GM18909 (cell line): Measurements from ENCODE around the gene SCRN1.
"Not testable (repeated sequence)": the region's sequence is repeated elsewhere in the genome, so short reads cannot be mapped to it uniquely, and the experiment has no call there.

Experiments used
- ATAC-seq: cut with Tn5 transposase; IDR thresholded peaks from one replicate; pipeline ENCODE4 v1.9.1; 2021; ENCODE audit warnings: mild to moderate bottlenecking; ENCODE audit not compliant: unreplicated experiment, poor library complexity

The SCRN1 gene

DNA sequence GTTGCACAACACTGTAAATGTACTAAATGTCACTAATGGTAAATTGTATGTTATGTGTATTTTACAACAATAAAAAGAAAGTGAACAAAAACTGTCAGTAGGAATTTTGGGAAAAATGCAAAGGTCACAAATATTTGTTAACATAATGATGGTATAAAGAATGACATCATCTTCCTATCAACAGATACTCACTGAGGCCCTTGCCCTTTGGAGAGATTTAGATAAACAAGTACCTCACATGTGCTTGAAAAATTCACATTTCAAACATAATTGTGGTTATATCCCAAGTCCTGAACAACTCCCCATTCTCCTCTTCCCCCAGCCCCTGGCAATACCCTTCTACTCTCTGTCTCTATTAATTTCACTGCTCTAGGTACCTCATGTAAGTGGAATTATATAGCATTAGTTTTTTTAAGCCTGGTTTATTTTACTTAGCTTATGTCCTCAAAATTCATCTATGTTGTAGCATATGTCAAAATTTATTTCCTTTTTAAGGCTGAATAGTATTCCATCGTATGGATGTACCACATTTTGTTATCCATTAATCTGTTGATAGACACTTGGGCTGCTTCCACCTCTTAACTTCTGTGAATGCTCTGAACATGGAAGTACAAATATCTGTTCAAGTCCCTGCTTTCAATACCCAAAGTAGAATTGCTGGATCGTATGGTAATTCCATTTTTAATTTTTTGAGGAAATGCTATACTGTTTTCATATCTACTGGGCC is 92.8 kb downstream of the SCRN1 start:
- ATAC-seq: no peak

DNA sequence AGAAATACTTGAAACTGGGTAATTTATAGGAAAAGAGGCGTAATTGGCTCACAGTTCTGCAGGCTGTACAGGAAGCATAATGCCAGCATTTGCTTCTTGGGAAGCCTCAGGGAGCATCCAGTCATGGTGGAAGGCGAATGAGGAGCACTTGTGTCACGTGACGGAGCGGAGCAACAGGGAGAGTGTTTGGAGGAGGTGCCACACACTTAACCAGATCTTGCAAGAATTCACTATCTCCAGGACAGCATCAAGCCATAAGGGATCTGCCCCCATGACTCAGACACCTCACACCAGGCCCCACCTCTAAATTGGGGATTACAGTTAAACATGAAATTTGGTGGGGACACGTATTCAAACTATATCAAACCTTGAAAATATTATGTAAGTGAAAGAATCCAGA is 94.0 kb downstream of the SCRN1 start:
- no peak for ATAC-seq

DNA sequence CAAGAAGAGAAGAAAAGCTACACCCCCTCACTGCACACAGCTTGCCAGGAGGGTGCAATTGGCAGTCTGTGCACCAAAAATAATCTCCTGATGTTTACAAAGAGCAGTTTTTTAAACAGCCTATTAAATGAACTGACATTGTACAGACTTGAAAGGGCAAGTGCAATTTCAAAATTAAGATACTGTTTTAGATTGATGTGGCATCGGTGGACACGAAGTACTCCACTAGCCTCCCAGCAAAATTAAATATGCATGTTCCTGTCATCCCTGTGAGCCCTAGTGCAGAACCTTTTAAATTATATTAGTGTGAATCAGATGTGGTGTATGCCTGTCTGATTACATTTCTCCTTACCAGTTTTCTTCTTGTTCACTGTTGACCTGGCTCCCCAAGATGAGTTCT is 95.3 kb downstream of the SCRN1 start:
- no peak for ATAC-seq

DNA sequence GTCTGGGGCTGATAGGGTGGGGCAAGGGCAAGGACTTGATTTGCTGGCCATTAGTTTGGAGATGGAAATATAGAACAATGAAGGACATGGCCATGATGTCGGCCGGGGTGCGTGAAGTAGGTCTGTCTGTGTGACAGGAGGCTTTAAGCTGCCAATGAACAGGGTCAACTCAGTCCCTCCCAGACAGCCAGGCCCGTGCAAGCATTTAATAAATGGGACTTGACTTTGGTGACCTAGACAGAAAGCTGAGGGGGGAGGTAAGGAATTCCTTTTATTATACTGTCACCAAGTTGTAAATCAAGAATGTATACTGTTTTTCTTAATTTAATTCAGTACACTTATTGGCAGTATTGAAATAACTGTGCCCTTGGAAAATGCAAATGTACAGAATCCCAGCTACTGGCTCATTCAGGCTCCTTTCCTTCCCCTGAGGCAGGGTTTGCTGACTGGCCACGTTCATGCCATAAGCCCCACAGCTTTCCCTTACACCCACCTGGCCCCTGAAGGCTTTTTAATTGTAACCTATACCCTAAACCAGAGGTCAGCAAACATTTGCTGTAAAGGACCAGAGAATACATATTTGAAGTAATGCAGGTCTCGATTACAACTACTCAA is 96.1 kb downstream of the SCRN1 start:
- no peak for ATAC-seq

DNA sequence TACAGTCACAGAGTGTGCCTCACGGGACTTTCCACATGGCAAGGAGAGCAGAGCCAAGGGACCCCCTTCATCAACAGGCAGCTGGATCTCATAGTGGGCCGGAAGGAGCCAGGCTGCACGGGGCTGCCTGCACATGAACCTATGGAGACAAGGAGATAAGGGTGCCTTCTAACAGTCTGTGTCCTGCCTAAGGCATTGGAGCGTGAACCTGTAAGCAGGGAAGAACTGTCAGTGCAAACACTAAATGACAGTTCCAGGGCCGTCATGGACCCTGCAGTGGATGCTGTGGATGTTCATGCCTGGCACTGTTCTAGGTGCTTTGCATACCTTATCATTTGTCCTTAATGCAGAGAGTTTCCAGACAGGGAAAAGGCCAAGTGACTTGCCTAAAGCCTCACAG is 97.4 kb downstream of the SCRN1 start:
- no peak for ATAC-seq

DNA sequence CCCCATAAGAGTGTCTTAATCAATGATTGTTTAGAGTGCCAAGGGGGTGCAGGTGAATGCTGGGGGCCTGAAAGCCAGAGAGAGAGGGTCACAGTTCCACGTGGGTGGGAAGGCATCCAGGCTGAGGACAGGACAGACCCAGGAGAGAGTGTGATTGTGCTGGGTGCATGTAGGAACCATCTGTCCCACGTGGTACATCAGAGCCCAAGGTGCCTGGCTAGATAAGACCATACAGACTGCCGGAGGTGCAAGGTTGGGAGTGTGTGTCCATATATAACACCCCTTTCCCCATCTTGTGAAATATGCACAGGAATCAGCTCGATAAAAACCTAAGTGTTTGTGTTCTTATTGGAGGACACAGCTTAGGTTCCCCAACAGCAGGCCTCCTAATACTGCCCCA is 97.8 kb downstream of the SCRN1 start:
- ATAC-seq: no peak

DNA sequence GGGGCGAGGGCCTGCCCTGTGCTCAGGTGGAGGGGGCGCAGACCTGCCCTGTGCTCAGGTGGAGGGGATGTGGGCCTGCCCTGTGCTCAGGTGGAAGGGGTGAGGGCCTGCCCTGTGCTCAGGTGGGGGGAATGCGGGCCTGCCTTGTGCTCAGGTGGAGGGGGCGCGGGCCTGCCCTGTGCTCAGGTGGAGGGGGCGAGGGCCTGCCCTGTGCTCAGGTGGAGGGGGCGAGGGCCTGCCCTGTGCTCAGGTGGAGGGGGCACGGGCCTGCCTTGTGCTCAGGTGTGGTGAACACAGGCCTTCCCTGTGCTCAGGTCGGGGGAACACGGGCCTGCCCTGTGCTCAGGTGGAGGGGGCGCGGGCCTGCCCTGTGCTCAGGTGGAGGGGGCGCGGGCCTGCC is 98.8 kb downstream of the SCRN1 start:
- not testable (repeated sequence) for ATAC-seq

DNA sequence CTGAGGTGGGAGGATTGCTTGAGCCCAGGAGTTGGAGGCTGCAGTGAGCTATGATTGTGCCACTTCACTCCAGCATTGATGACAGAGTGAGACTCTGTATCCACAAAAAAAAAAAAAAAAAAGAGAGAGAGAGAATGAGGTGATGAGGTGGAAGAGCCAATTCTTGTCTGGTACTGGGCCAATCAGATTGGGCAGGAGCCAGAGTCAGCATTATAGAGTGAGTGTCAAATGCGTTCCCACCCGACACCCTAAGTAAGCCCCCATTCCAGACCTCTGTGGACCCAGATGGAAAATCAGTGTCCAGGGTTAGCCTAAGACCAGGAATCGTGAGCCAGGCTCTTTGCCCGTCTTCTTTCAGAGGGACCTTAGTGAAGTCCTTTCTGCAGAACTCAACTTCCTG is 99.3 kb downstream of the SCRN1 start:
- no peak for ATAC-seq

DNA sequence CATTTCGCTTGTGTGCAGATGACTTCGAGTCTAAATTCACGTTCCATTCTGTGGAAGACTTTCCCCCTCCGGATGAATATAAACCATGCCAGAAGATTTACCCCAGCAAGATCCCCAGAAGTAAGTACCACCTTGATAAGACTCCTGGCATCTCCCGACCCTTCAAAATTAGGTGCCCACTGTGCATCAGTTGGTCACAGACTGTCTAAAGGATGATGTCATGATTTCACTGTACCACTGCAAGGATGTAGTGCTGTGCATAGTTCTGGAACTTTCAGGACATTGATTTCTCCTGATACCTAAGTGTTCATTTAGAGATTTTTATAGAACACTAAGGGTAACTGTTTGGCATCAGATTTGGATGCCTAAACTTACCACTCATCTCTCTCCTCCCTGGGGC is 100.3 kb downstream of the SCRN1 start:
- ATAC-seq: no peak

DNA sequence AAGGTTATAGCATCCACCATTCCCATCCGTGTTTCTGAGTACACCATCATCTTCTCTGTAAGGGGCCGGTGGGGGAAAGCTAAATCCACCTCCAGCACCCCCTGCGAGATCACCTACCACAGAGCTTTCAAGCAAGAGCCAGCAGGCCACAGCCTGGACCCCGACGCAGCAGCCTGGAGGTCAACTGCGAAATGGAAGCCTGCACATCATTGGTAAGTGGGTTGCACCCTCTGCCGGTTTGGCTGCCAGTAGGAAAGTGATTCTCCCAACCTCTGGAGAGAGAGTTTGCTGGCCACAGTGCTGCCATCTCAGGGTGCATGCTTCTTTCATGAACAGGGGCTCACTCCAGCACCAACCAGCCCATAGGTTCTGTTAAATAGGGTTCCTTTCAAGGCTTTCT is 101.6 kb downstream of the SCRN1 start:
- ATAC-seq: no peak

DNA sequence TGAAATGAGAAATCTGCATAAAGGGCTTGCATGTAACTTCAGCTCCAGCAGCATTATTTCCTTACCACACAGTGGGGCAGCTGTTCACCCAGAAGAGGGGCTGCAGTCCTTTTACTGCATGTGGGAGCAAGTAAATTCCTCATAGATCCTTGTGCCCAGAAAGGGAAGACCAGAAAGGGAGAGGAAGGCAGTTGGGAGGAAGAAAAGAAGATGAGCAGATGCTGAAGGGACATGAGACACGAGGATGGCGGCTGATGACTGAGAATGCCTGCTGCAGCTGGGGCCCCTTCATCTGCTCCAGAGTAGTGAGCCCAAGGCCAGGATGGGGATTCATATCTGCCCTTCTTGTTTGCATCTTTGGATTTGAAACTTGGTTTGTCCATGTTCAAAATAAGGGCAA is 102.8 kb downstream of the SCRN1 start:
- ATAC-seq: no peak

DNA sequence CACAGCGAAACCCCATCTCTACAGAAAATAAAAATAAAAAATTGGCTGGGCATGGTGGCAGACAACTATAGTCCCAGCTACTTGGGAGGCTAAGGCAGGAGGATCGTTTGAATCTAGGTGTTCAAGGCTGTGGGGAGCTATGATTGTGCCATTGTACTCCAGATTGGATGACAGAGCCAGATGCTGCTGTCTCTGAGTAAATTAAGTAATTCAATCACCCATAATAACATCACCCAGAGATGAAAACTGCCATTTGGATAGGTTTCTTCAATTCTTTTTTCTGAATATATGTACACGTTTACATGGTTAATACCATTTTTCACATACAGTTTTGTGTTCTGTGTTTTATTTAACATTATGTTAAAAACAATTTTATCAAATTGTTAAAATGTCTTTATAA is 104.0 kb downstream of the SCRN1 start:
- no peak for ATAC-seq

DNA sequence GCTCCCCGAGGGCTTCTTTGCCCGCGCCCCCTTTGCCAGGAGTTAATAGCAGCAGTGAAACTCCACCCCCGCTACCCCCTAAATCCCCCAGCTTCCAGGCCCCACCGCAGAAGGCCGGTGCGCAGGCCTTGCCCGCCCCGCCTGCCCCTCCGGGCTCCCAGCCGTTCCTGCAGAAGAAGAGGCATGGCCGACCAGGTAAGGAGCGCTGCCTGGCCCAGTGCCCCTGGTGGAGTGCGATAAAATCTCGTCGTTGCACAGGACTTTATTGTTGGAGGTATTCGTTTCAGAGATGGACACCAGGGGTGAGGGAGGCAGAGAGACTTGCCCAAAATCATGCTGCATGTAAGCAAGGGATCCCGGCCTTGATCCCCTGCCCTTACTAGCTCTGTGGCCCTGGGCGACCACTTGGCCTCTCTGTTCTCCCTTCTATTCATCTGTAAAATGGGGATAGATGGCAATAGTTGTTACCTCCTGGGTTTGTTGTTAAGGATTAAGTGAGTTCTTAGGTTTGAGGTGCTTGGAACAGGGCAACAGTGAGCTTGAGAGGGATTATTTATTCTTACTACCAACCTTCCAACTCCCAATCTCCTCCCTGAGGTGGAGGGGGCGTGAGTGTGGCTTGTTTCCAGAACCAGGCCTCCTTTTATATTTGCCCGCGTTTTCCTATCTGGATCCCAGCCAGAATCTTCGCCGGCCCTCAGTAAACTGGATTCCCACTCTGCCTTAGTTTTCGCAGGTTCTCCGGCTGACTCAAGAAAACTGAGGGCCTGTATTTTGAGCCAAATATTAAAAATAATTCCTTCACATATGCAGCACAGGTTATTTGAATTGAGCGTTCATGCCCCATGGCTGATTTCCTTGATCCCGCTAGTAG is 105.0 kb downstream of the SCRN1 start:
- ATAC-seq: no peak

DNA sequence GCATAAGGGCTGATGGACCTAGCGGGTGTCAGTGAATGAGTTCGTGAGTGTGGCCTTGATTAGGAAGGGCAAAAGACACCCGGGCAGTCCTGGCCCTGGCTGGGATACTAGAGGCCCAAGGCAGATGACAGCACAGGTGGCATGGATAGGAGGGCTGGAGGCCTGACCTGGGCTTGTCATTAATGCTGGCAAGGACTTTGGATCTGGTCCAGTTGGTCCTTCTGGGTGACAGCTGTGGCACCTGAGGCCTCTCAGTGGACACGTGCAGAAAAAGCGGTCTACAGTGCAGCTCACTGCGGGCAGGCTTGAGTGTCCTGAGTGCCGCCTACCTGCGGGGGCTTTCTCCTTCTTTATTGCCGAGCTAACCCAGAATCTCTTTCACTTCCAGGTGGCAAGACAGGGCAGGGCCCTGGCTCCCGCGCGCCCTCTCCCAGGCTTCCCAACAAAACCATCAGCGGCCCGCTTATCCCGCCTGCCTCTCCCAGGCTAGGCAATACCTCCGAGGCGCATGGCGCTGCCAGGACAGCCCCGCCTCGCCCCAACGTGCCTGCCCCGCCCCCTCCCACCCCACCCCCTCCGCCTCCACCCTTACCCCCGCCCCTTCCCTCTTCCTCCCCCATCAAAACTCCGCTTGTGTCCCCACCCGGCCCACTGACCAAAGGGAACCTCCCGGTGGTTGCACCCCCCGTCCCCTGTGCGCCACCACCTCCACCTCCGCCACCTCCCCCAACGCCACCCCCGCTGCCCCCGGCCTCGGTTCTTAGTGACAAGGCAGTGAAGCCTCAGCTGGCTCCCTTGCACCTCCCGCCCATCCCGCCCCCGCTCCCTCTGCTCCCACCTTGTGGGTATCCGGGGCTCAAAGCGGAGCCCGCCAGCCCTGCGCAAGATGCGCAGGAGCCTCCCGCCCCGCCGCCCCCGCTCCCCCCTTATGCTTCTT is 105.9 kb downstream of the SCRN1 start:
- no peak for ATAC-seq

DNA sequence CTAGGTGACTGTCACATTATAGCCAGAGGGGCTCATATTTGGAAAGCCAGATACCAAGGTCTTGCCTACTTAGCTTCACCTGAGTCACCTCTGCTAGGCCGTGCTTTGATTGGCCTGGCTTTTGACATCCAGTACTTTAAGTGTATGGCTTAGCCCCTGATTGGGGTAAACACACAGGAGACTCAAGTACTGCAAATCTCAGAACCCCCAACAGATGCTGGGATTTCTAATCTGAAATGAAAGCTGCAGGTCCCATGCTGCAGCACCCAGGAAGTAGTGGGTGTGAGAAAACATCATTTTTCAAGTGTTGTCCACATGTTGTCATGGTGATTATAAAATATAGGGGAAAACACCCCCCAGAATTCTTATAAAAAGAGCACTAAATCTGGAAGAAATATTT is 107.1 kb downstream of the SCRN1 start:
- ATAC-seq: no peak

DNA sequence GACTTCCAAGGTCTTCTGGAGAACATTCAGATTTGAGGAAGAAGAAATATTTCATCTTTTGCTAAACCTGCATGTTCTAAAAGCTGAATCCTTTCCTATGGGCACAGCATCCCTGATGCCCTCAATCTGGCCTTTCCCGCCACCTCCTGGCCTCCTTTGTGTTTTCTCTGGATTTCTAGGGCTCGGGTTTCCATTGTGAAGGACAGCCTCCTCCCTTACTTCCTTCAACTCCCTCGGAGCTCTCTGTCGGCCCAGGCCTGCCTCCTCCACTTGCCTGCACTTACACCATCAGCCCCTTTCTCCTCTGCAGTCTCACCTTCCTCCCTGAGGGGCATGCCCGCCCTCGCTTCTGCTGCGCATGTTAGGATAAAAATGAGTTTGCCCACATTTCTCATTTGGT is 107.9 kb downstream of the SCRN1 start:
- no peak for ATAC-seq

DNA sequence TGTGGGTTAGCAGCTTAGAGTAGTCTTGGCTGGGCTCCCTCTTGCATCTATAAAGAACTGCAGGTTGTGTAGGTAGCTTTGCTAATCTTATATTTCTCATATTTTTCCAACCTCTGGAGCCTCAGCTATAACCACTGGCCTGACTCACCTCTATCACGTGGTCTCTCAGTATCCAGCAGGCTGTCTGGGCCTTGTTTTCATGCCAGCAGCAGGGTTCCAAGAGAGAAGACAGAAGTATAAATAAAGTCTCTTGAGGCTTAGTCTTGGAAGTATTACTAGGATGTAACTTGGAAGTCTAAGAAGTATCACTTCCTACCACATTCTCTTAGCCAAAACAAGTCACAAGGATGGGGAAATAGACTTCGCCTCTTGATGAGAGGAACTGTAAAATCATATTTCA is 110.0 kb downstream of the SCRN1 start:
- no peak for ATAC-seq

DNA sequence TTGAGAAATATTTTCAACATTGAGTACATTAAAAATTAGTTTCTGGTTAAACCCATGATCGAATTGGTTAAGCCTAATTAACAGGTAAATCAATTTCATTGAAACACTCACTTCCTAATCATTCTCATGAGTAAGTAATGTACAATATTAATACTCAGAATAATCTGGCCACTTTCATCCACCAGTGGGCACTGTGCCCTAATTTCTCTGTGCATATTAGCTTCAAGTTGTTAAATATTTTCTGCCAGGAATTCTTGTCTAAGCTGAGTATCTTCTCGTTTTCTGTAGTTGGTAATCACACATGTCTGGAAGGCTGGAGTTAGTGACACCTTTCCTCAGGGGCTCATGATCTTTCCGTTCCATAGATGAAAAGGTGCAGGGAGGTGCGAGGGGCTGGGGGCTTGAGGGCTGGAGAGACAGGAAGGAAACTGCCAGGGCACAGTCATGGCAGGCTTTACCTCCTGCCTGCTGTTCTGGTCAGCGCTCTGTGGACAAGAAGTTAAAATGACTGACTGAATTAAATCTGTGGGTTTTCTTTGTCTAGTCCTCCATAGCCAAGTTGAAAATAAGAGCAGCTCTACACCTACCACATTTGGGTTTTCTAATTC is 111.4 kb downstream of the SCRN1 start:
- no peak for ATAC-seq

DNA sequence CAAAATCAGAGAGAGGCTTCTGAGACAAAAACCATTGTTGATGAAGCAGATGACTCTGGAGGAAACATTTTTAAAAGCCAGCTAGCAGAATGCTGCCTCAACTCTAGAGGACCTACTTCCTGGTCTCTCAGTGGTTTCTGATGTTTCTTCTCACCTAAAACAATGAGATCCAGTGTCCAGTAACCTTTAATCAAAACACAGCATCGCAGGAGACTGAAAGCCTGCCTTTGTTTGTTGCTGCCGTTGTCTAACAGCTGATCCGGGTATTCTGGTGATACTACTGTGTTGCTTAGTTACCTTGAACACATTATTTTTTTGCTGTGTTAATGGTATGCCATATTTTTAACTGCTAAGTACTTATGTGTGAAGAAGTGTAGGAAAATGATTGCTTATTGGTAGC is 112.4 kb downstream of the SCRN1 start:
- no peak for ATAC-seq

DNA sequence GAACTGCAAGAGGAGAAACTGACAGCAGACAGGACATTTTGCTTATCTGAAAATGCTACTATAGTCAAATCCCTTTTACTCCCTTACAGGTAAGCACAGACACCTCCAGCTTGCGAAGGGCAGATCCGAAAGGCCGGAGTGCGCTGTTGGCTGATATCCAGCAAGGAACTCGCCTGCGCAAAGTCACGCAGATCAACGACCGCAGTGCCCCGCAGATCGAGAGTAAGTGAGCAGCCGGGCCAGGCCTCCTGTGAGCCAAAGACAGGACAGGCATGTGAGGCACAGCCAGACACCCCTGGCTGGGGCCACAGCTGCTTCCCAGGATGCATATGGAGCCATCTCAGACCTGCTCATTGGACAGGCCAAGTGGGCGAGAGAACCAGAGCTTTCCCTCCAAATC is 113.9 kb downstream of the SCRN1 start:
- ATAC-seq: no peak
